ENCODE measurements around the gene METTL5. TPM values are rescaled to one million over a fixed set of nuclear protein-coding genes. Genes with fewer than 3 reads are reported as not detected.

Gene METTL5
- polyA plus RNA-seq, 3 donors, result 11.1 to 60.8 (median 51.0) TPM

DNA sequence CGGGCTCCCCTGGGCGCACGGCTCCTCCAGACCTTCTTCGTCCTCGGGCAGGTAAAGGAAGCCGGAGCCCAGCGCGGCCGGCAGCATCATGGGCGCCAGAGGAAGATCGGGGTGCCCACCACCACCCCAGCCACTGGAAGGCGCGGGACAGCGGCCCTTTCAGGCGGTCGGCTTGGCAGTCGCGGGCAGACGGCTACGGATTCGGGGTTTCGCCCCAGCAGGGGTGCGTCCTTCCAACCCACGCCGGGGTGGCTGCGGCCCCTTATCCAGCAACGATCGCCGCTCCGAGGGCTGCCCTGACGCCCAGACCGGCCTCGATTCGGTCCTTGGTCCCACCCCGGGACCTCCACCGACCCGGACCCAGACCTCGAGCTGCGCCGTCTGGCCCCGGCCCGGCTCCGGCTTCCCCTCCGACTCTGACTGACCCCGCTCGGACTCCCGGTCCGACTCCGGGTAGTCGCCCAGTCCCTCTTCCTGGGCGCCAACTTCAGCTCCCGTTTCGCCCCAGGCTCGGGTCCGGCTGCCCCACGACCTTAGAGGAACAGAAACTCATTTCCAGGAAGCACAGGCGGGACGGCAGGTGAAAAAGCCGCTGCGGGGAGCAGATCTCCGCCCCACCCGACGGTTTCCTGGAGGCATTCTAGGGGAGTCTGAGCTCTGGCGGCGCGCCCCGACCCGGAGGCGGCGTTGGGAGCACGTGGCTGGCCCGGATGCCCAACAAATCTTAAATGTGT is 56.3 kb downstream of the METTL5 start:
- Histone ChIP-seq H3K36me3 (replicated peaks in 1 of 2; ENCODE audit: control insufficient read depth in 1 of 2, insufficient read depth in 2 of 2, low read length in 2 of 2) (no peaks in the 10 kb centered on the region), H4K20me1 (ENCODE audit: insufficient read depth, low read length) (no peaks in the 10 kb centered on the region), H3K4me1 (ENCODE audit: control insufficient read depth in 1 of 2, insufficient read depth in 2 of 2, low read length in 2 of 2) (peaks cover 22 to 25% of the 10 kb centered on the region in 2 donors), H3K9me3 (replicated peaks in 1 of 2; ENCODE audit: control insufficient read depth in 1 of 2, insufficient read depth in 1 of 2, low read length in 2 of 2) (peaks cover 3 to 7% of the 10 kb centered on the region in 2 donors), H3K27ac (ENCODE audit: low read depth in 1 of 2, low read length in 2 of 2) (no peak overlapping the region), H2AFZ (ENCODE audit: insufficient read depth, low read depth, low read length, poor library complexity, severe bottlenecking) (peak overlapping the region; percentile 65), H3K9ac (ENCODE audit: insufficient read depth, low read length, poor library complexity, severe bottlenecking) (peak overlapping the region; percentile 28), H3K27me3 (ENCODE audit: control insufficient read depth in 2 of 2, insufficient read depth in 2 of 2, low read length in 2 of 2) (peaks cover 16 to 24% of the 10 kb centered on the region in 2 donors), H3K4me2 (replicated peaks; ENCODE audit: extremely low read depth, low read length, poor library complexity, severe bottlenecking) (peak overlapping the region; percentile 62), H3K4me3 (replicated peaks in 1 of 3; ENCODE audit: low read depth in 2 of 3, low read length in 3 of 3) (peak overlapping the region; percentile 28 to 67 (median 28)), H3K79me2 (ENCODE audit: insufficient read depth, low read length) (no peaks in the 10 kb centered on the region)
- Mint-ChIP-seq H3K4me1 (peaks cover 32% of the 10 kb centered on the region), H3K27ac (peak overlapping the region in 1 of 7 donors; percentile 30), H3K27me3 (ENCODE audit: low read depth in 3 of 3) (peaks cover 15 to 26% (median 24%) of the 10 kb centered on the region in 3 donors), H3K36me3 (no peaks in the 10 kb centered on the region), H3K4me3 (peak overlapping the region; percentile 77 to 88), H3K9me3 (peaks cover 0 to 14% (median 0%) of the 10 kb centered on the region in 7 donors)
- DNase-seq, result peak in 2 of 3 donors; percentile 5 to 12
- 27% methylated on average over 71 of the region's 72 CpGs for WGBS (ENCODE audit: insufficient coverage)
- TF ChIP-seq, protein P1, sequence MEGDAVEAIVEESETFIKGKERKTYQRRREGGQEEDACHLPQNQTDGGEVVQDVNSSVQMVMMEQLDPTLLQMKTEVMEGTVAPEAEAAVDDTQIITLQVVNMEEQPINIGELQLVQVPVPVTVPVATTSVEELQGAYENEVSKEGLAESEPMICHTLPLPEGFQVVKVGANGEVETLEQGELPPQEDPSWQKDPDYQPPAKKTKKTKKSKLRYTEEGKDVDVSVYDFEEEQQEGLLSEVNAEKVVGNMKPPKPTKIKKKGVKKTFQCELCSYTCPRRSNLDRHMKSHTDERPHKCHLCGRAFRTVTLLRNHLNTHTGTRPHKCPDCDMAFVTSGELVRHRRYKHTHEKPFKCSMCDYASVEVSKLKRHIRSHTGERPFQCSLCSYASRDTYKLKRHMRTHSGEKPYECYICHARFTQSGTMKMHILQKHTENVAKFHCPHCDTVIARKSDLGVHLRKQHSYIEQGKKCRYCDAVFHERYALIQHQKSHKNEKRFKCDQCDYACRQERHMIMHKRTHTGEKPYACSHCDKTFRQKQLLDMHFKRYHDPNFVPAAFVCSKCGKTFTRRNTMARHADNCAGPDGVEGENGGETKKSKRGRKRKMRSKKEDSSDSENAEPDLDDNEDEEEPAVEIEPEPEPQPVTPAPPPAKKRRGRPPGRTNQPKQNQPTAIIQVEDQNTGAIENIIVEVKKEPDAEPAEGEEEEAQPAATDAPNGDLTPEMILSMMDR (IDR thresholded peaks at IDR 0.05), result no peak
- intact Hi-C loops (cut with micrococcal nuclease), result no loop called here

DNA sequence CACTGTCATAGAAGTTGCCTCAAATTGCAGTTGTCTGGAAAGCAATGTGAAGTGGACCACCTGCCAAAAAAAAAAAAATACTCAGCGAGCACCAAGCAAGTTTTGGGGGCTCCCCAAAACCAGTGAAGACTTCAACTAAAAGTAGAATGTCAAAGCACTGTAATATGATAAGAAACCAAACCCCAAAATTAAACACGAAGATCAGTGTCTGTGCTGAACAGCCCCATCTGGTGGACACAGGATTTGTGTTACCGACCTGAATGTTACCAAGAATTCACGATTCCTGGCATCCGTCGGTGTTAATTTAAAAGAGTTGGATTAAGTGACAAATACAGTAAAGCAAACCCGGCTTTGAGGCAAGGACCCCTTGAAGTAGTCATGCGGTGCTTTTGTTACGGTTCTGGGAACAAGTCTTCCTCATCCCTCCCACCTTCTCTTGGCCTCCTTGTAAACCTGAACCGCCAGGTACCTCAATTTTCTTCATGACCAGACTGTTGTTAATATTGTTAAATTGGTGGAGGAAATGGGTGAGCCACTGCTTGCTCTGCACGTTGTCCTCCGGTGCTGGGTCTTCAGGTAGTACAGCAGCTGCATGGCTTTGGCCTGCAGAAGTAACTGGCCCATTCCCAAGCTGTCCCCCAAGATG is 57.3 kb downstream of the METTL5 start:
- Mint-ChIP-seq H3K4me1 (peaks cover 32% of the 10 kb centered on the region), H3K27ac (no peak overlapping the region), H3K27me3 (ENCODE audit: low read depth in 3 of 3) (peaks cover 15 to 26% (median 24%) of the 10 kb centered on the region in 3 donors), H3K36me3 (no peaks in the 10 kb centered on the region), H3K9me3 (peaks cover 0 to 14% (median 3%) of the 10 kb centered on the region in 7 donors), H3K4me3 (peak overlapping the region in 1 of 2 donors; percentile 88)
- WGBS (ENCODE audit: insufficient coverage), result 32% methylated on average over 2 of the region's 12 CpGs
- Histone ChIP-seq H3K4me2 (replicated peaks; ENCODE audit: extremely low read depth, low read length, poor library complexity, severe bottlenecking) (no peak overlapping the region), H3K9me3 (replicated peaks in 1 of 2; ENCODE audit: control insufficient read depth in 1 of 2, insufficient read depth in 1 of 2, low read length in 2 of 2) (peaks cover 3 to 7% of the 10 kb centered on the region in 2 donors), H3K4me1 (ENCODE audit: control insufficient read depth in 1 of 2, insufficient read depth in 2 of 2, low read length in 2 of 2) (peaks cover 22 to 25% of the 10 kb centered on the region in 2 donors), H3K36me3 (replicated peaks in 1 of 2; ENCODE audit: control insufficient read depth in 1 of 2, insufficient read depth in 2 of 2, low read length in 2 of 2) (no peaks in the 10 kb centered on the region), H3K9ac (ENCODE audit: insufficient read depth, low read length, poor library complexity, severe bottlenecking) (no peak overlapping the region), H3K79me2 (ENCODE audit: insufficient read depth, low read length) (no peaks in the 10 kb centered on the region), H3K27me3 (ENCODE audit: control insufficient read depth in 2 of 2, insufficient read depth in 2 of 2, low read length in 2 of 2) (peaks cover 16 to 24% of the 10 kb centered on the region in 2 donors), H3K27ac (ENCODE audit: low read depth in 1 of 2, low read length in 2 of 2) (no peak overlapping the region), H4K20me1 (ENCODE audit: insufficient read depth, low read length) (no peaks in the 10 kb centered on the region), H2AFZ (ENCODE audit: insufficient read depth, low read depth, low read length, poor library complexity, severe bottlenecking) (peak overlapping the region; percentile 65), H3K4me3 (replicated peaks in 1 of 3; ENCODE audit: low read depth in 2 of 3, low read length in 3 of 3) (no peak overlapping the region)
- TF ChIP-seq, protein P1 (IDR thresholded peaks at IDR 0.05), result peak; percentile 75
- peak; percentile 16 to 42 (median 26) for DNase-seq
- intact Hi-C loops (cut with micrococcal nuclease), result no loop called here

All from CD14-positive monocyte (primary cell).